Measurements from ENCODE around the gene SH2D1A. TPM values are rescaled to one million over a fixed set of nuclear protein-coding genes. Genes with fewer than 3 reads are reported as not detected.

The SH2D1A gene

GRCh38 chrX:124414281-124414680 lies 67.9 kb downstream of the SH2D1A start:
- Histone ChIP-seq H3K27me3 (ENCODE audit: control insufficient read depth in 1 of 2, insufficient read depth in 1 of 2, low read length in 2 of 2) (peaks cover 0 to 5% of the 10 kb centered on the region in 2 experiments), H3K79me1 (replicated peaks; ENCODE audit: low read length, poor library complexity, severe bottlenecking) (no peaks in the 10 kb centered on the region), H2BK12ac (ENCODE audit: low read length in 2 of 2) (no peak overlapping the region), H3K14ac (ENCODE audit: low read length in 2 of 2) (no peak overlapping the region), H2BK5ac (ENCODE audit: low read depth, low read length, poor library complexity, severe bottlenecking) (no peak overlapping the region), H4K8ac (ENCODE audit: low read length) (no peak overlapping the region), H3K18ac (ENCODE audit: low read depth in 1 of 2, low read length in 2 of 2) (no peak overlapping the region), H3K4me3 (ENCODE audit: insufficient read depth in 1 of 2, low read depth in 1 of 2, low read length in 2 of 2) (no peak overlapping the region), H4K91ac (ENCODE audit: low read length) (no peak overlapping the region), H3K9me3 (ENCODE audit: control insufficient read depth, low read length) (no peaks in the 10 kb centered on the region), H2BK15ac (ENCODE audit: low read depth, poor library complexity, severe bottlenecking) (no peak overlapping the region), H3K23ac (ENCODE audit: low read length in 2 of 2) (no peak overlapping the region), H3K4me1 (ENCODE audit: control insufficient read depth, insufficient read depth, low read depth, low read length) (no peaks in the 10 kb centered on the region), H3K36me3 (ENCODE audit: control insufficient read depth in 1 of 2, insufficient read depth in 2 of 2, low read depth in 1 of 2, low read length in 2 of 2) (no peaks in the 10 kb centered on the region), H2AK5ac (ENCODE audit: low read length, severe bottlenecking) (no peak overlapping the region), H3K9ac (ENCODE audit: low read length) (no peak overlapping the region), H2BK120ac (ENCODE audit: low read depth, low read length) (no peak overlapping the region), H2AFZ (ENCODE audit: low read depth, low read length) (no peak overlapping the region), H3K4me2 (ENCODE audit: low read length, poor library complexity, severe bottlenecking) (no peak overlapping the region), H3K27ac (ENCODE audit: low read length, poor library complexity, severe bottlenecking) (no peak overlapping the region), H3K4ac (ENCODE audit: low read depth in 1 of 2, low read length in 2 of 2) (no peak overlapping the region)
- 82% methylated on average over 3 of the region's 5 CpGs for WGBS
- DNase-seq: no peak

- no peak overlapping the region for H4K91ac ChIP-seq (ENCODE audit: low read length)
- no peak overlapping the region for H2AFZ ChIP-seq (ENCODE audit: low read depth, low read length)
- H3K14ac ChIP-seq (ENCODE audit: low read length in 2 of 2): no peak overlapping the region
- H3K36me3 ChIP-seq (ENCODE audit: control insufficient read depth in 1 of 2, insufficient read depth in 2 of 2, low read depth in 1 of 2, low read length in 2 of 2): no peaks in the 10 kb centered on the region
- no peak overlapping the region for H3K27ac ChIP-seq (ENCODE audit: low read length, poor library complexity, severe bottlenecking)
- no peak overlapping the region for H3K4me2 ChIP-seq (ENCODE audit: low read length, poor library complexity, severe bottlenecking)
- H2BK12ac ChIP-seq (ENCODE audit: low read length in 2 of 2): no peak overlapping the region
- H3K79me1 ChIP-seq (replicated peaks; ENCODE audit: low read length, poor library complexity, severe bottlenecking): no peaks in the 10 kb centered on the region
- H3K27me3 ChIP-seq (ENCODE audit: control insufficient read depth in 1 of 2, insufficient read depth in 1 of 2, low read length in 2 of 2): peaks cover 0 to 14% of the 10 kb centered on the region in 2 experiments
- no peak overlapping the region for H2BK120ac ChIP-seq (ENCODE audit: low read depth, low read length)
- no peak overlapping the region for H3K18ac ChIP-seq (ENCODE audit: low read depth in 1 of 2, low read length in 2 of 2)
- H4K8ac ChIP-seq (ENCODE audit: low read length): no peak overlapping the region
- no peak overlapping the region for H2BK5ac ChIP-seq (ENCODE audit: low read depth, low read length, poor library complexity, severe bottlenecking)
- no peak overlapping the region for H3K9ac ChIP-seq (ENCODE audit: low read length)
- H2AK5ac ChIP-seq (ENCODE audit: low read length, severe bottlenecking): no peak overlapping the region
- H3K23ac ChIP-seq (ENCODE audit: low read length in 2 of 2): no peak overlapping the region
- no peaks in the 10 kb centered on the region for H3K9me3 ChIP-seq (ENCODE audit: control insufficient read depth, low read length)
- no peak overlapping the region for H3K4ac ChIP-seq (ENCODE audit: low read depth in 1 of 2, low read length in 2 of 2)
- DNase-seq: no peak
- WGBS: 86% methylated on average over 4 of the region's 5 CpGs
- no peaks in the 10 kb centered on the region for H3K4me1 ChIP-seq (ENCODE audit: control insufficient read depth, insufficient read depth, low read depth, low read length)
- no peak overlapping the region for H2BK15ac ChIP-seq (ENCODE audit: low read depth, poor library complexity, severe bottlenecking)
- H3K4me3 ChIP-seq (ENCODE audit: insufficient read depth in 1 of 2, low read depth in 1 of 2, low read length in 2 of 2): no peak overlapping the region
Measured at GRCh38 chrX:124415115-124415800, 68.9 kb downstream of the SH2D1A start.

DNA sequence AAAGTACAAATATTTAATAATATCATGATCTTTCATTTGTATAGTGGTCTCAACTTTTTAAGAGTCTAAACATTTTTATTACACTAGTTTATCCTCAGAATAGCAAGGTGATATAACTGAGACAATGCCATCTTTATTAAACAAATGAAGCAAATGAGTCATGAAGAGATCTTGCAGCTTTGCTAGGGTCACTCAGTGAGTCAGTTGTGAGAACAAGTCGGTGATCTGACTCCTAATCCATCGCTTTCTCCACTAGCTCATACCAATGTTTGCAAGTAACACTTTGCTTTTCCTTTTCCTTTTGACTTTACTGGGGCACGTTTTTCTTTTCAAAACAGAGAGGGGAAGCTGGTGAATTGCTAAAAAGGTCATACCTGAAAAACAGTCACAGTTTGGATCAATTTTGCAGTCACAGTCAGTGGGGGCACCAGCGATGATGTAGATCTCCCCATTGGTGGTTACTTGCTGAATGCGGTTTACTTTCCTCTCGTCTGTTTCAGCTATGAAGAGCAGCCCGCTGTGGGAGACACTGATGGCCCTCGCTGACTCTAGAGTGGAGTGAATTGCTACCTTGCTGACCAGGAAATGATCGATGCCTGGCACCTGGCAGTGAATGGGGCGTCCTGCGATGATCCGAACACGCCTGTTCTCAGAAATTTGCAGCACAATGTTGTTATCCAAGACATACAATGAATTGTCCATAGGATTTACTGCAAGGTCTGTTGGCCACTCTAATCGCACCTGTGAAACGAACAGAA lies 75.7 kb downstream of the SH2D1A start:
- no peak overlapping the region for H3K27ac ChIP-seq (ENCODE audit: low read length, poor library complexity, severe bottlenecking)
- no peak overlapping the region for H3K4ac ChIP-seq (ENCODE audit: low read depth in 1 of 2, low read length in 2 of 2)
- H2BK12ac ChIP-seq (ENCODE audit: low read length in 2 of 2): no peak overlapping the region
- DNase-seq: peak; percentile 0
- H3K14ac ChIP-seq (ENCODE audit: low read length in 2 of 2): no peak overlapping the region
- WGBS: 52% methylated on average over 8 of the region's 15 CpGs
- H3K4me2 ChIP-seq (ENCODE audit: low read length, poor library complexity, severe bottlenecking): no peak overlapping the region
- no peaks in the 10 kb centered on the region for H3K79me1 ChIP-seq (replicated peaks; ENCODE audit: low read length, poor library complexity, severe bottlenecking)
- H3K23ac ChIP-seq (ENCODE audit: low read length in 2 of 2): no peak overlapping the region
- H3K9me3 ChIP-seq (ENCODE audit: control insufficient read depth, low read length): peaks cover 8% of the 10 kb centered on the region
- no peak overlapping the region for H3K9ac ChIP-seq (ENCODE audit: low read length)
- no peak overlapping the region for H2BK5ac ChIP-seq (ENCODE audit: low read depth, low read length, poor library complexity, severe bottlenecking)
- H2BK15ac ChIP-seq (ENCODE audit: low read depth, poor library complexity, severe bottlenecking): no peak overlapping the region
- H2AK5ac ChIP-seq (ENCODE audit: low read length, severe bottlenecking): no peak overlapping the region
- no peak overlapping the region for H3K18ac ChIP-seq (ENCODE audit: low read depth in 1 of 2, low read length in 2 of 2)
- H3K4me3 ChIP-seq (ENCODE audit: insufficient read depth in 1 of 2, low read depth in 1 of 2, low read length in 2 of 2): no peak overlapping the region
- no peak overlapping the region for H4K8ac ChIP-seq (ENCODE audit: low read length)
- H2AFZ ChIP-seq (ENCODE audit: low read depth, low read length): no peak overlapping the region
- H2BK120ac ChIP-seq (ENCODE audit: low read depth, low read length): no peak overlapping the region
- H3K36me3 ChIP-seq (ENCODE audit: control insufficient read depth in 1 of 2, insufficient read depth in 2 of 2, low read depth in 1 of 2, low read length in 2 of 2): no peaks in the 10 kb centered on the region
- H3K27me3 ChIP-seq (ENCODE audit: control insufficient read depth in 1 of 2, insufficient read depth in 1 of 2, low read length in 2 of 2): peaks cover 0 to 9% of the 10 kb centered on the region in 2 experiments
- no peak overlapping the region for H4K91ac ChIP-seq (ENCODE audit: low read length)
- no peaks in the 10 kb centered on the region for H3K4me1 ChIP-seq (ENCODE audit: control insufficient read depth, insufficient read depth, low read depth, low read length)

Small RNA genes within 50 kb of the gene (small RNA-seq; reads per million reads assigned to genes)
- not detected for gene AL022718.1 (ENCODE audit: low read depth)
